ENCODE results near the gene PDE4B. TPM values are rescaled to one million over a fixed set of nuclear protein-coding genes. Genes with fewer than 3 reads are reported as not detected.

The PDE4B gene
- total RNA-seq, 4 donors from 2014 or later, result 5.5 to 13.6 (median 9.3) TPM

DNA sequence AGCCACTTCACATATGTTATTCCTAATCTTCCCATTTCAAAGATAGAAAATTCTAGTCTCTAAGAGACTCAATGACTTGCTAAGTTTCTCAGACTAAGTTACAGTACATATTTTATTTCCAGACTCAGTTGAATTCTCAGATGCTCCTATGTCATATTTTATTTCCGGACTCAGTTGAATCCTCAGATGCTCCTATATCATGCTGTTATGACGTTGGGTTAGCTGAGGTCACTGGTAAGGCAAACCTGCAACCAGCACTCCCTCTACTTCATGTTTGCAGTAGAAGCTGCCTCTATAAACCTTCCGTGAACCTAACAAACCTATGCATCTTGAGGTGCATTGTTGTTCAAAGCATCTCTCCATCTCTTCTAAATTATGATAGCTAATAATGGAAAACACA is 554.2 kb downstream of the PDE4B start:
- no peak for DNase-seq (ENCODE audit: low spot score in 2 of 2)
- WGBS, 2 donors, result 95 to 96% methylated on average over 3 of the region's 3 CpGs

DNA sequence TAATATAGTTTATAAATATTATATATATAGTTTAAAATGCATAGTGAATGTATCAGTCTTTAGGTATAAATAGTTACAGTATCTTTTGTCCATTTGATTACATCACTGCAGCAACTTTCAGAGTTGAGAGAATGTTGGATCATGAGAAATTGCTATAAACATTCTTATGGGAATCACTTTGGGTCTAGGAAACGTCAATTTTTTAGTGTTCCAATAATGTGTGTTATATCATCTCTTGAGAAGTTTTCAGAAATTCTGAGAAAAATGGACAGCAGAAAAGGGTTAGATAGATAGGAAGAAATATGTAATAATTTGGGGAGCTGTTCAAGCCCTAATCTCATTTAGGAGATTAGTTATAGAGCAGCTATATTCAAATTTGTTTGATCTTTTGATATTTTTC is 556.1 kb downstream of the PDE4B start:
- intact Hi-C loops (cut with DNase I; ENCODE audit: low total_unique reads), result no loop called here
- no peak overlapping the region for H3K4me3 ChIP-seq (ENCODE audit: low read depth, poor library complexity, severe bottlenecking)
- 47 to 61% methylated on average over 1 of the region's 1 CpG for WGBS, 2 donors
- TF ChIP-seq CTCF (IDR thresholded peaks at IDR 0.05) (no peak), POLR2A (IDR thresholded peaks at IDR 0.05) (no peak)
- no peak for DNase-seq (ENCODE audit: low spot score in 2 of 2)

More for the DNA sequence above, 554.2 kb downstream of the PDE4B start:
- TF ChIP-seq POLR2A (IDR thresholded peaks at IDR 0.05) (no peak), CTCF (IDR thresholded peaks at IDR 0.05) (no peak)
- intact Hi-C loops (cut with DNase I; ENCODE audit: low total_unique reads), result no loop called here
- H3K4me3 ChIP-seq (ENCODE audit: low read depth, poor library complexity, severe bottlenecking), result no peak overlapping the region

GRCh38 chr1:66349242-66349641 is 556.5 kb downstream of the PDE4B start:
- DNase-seq (ENCODE audit: low spot score in 2 of 2), result no peak
- intact Hi-C loops (cut with DNase I; ENCODE audit: low total_unique reads), result no loop called here
- no peak for TF ChIP-seq POLR2A (IDR thresholded peaks at IDR 0.05)
- no peak for TF ChIP-seq CTCF (IDR thresholded peaks at IDR 0.05)
- 23 to 32% methylated on average over 3 of the region's 3 CpGs for WGBS, 2 donors
- H3K4me3 ChIP-seq (ENCODE audit: low read depth, poor library complexity, severe bottlenecking), result no peak overlapping the region

- TF ChIP-seq POLR2A (IDR thresholded peaks at IDR 0.05), result no peak
- intact Hi-C loops (cut with DNase I; ENCODE audit: low total_unique reads), result no loop called here
- DNase-seq (ENCODE audit: low spot score in 2 of 2), result no peak
- H3K4me3 ChIP-seq (ENCODE audit: low read depth, poor library complexity, severe bottlenecking), result no peak overlapping the region
- 33 to 42% methylated on average over 6 of the region's 6 CpGs for WGBS, 2 donors
Measured at GRCh38 chr1:66350001-66350547, 557.4 kb downstream of the PDE4B start.

GRCh38 chr1:66351478-66351877 is 558.8 kb downstream of the PDE4B start:
- no peak overlapping the region for H3K4me3 ChIP-seq (ENCODE audit: low read depth, poor library complexity, severe bottlenecking)
- TF ChIP-seq POLR2A (IDR thresholded peaks at IDR 0.05), result no peak
- TF ChIP-seq CTCF (IDR thresholded peaks at IDR 0.05), result no peak
- no peak for DNase-seq (ENCODE audit: low spot score in 2 of 2)
- intact Hi-C loops (cut with DNase I; ENCODE audit: low total_unique reads), result no loop called here

DNA sequence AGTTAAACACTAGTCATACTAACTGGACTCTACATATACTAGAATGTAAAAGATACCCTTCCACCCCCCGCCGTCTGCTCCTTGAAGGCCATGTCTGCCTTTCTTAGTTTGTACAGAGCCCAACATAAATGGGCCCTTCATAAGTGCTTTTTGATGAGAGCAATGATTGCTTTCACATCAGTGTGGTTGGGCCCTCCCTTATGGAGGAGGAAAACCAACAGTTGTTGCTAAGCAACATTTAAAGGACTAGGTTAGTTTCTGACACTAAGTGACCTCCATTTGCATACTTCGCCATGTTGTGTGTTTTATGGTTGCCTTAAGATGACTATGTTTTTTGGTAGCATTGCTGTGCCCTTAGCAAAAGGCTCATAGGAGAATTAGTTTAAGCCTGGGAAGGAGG is 559.2 kb downstream of the PDE4B start:
- WGBS, 2 donors, result 86 to 87% methylated on average over 3 of the region's 3 CpGs
- DNase-seq (ENCODE audit: low spot score in 2 of 2), result no peak
- no peak overlapping the region for H3K4me3 ChIP-seq (ENCODE audit: low read depth, poor library complexity, severe bottlenecking)
- TF ChIP-seq POLR2A (IDR thresholded peaks at IDR 0.05), result no peak
- TF ChIP-seq CTCF (IDR thresholded peaks at IDR 0.05), result no peak
- intact Hi-C loops (cut with DNase I; ENCODE audit: low total_unique reads), result no loop called here

Measured in lower leg skin (tissue), 4 donors.